Body of pancreas (tissue), 4 donors: ENCODE data around the gene PTPRN2. TPM values are rescaled to one million over a fixed set of nuclear protein-coding genes. Genes with fewer than 3 reads are reported as not detected.
"Not testable (repeated sequence)": the region's sequence is repeated elsewhere in the genome, so short reads cannot be mapped to it uniquely, and the experiment has no call there.

Experiments
- ATAC-seq: fragments of 150-250 bp; one replicate; pipeline ENCODE4 v1.9.1; 2016
- DNase-seq, 4 donors: peaks; one replicate each; pipeline ENCODE4 v3.0.0-alpha.2; 2019
- H3K27ac ChIP-seq, 4 donors: fragments of 200-600 bp; sonication (generic); 1 replicate in 3 of 4; 2 replicates in 1 of 4; pipeline versions ENCODE4 v1.5.1 to v1.6.1; 2016 to 2019; ENCODE audit warnings: mild to moderate bottlenecking in 1 of 4, mixed read lengths in 1 of 4, moderate library complexity in 1 of 4
- H3K27me3 ChIP-seq, 2 donors: fragments of 200-600 bp; sonication (generic); one replicate each; pipeline ENCODE4 v1.6.0; 2016; ENCODE audit warnings: mild to moderate bottlenecking in 1 of 2
- H3K36me3 ChIP-seq, 2 donors: fragments of 200-600 bp; sonication (generic); replicated peaks in 1 of 2; 2 replicates each; pipeline ENCODE4 v1.5.1; 2016; ENCODE audit warnings: low read depth in 2 of 2; ENCODE audit not compliant: insufficient read depth in 1 of 2
- H3K4me1 ChIP-seq: fragments of 200-600 bp; sonication (generic); one replicate; pipeline ENCODE4 v1.6.0; 2016
- H3K4me3 ChIP-seq, 2 donors: fragments of 200-600 bp; sonication (generic); 1 replicate in 1 of 2; 2 replicates in 1 of 2; pipeline ENCODE4 v1.5.1; 2016 to 2019
- H3K9me3 ChIP-seq, 3 donors: fragments of 200-600 bp; sonication (generic); 1 replicate in 2 of 3; 2 replicates in 1 of 3; pipeline ENCODE4 v1.5.1; 2016
- CTCF ChIP-seq, 7 experiments: fragments of 450-650 bp in 4 of 7; fragments of 200-600 bp in 3 of 7; sonication (generic) in 3 of 7; IDR thresholded peaks; one replicate each; pipeline ENCODE4 v1.5.1; 2016 to 2019; ENCODE audit warnings: antibody characterized with exemption in 7 of 7
- POLR2A ChIP-seq, 3 donors: fragments of 450-650 bp; IDR thresholded peaks; one replicate each; pipeline ENCODE4 v1.6.1; 2016; ENCODE audit warnings: antibody characterized with exemption in 3 of 3, mild to moderate bottlenecking in 2 of 3
- WGBS, 2 donors: methylation state at CpG; one replicate each; pipeline ENCODE4 v1.1.5; 2017; 5-methylcytosine and 5-hydroxymethylcytosine counted together
- intact Hi-C: fragments of 100-400 bp; cut with DNase I; formaldehyde crosslinking; loops from one replicate; pipeline ENCODE4 v1.15.1; 2023
- total RNA-seq, 2 donors: library from RNA; depleted of rRNA; stranded (reverse); fragments of >200 nt; gene quantifications; one replicate each; pipeline ENCODE4 v1.1.0, GENCODE V29; 2016

PTPRN2 gene
- total RNA-seq, 2 donors from 2014 or later = 31.6 to 76.1 TPM

- no peak for TF ChIP-seq POLR2A (IDR thresholded peaks at IDR 0.05)
- no peak for TF ChIP-seq CTCF (IDR thresholded peaks at IDR 0.05)
- no peaks in the 10 kb centered on the region for H3K4me1 ChIP-seq
- H3K27ac ChIP-seq = no peak overlapping the region
- no peaks in the 10 kb centered on the region for H3K9me3 ChIP-seq
- no peak overlapping the region for H3K4me3 ChIP-seq
- H3K27me3 ChIP-seq = no peaks in the 10 kb centered on the region
- H3K36me3 ChIP-seq = no peaks in the 10 kb centered on the region
- intact Hi-C loops = no loop called here
- ATAC-seq (no peak), DNase-seq (no peak)
These were observed 371.4 kb downstream of the PTPRN2 start for GRCh38 chr7:158216198-158216597.

- Histone ChIP-seq H3K36me3 (no peaks in the 10 kb centered on the region), H3K9me3 (no peaks in the 10 kb centered on the region), H3K27me3 (no peaks in the 10 kb centered on the region), H3K4me1 (no peaks in the 10 kb centered on the region), H3K27ac (no peak overlapping the region), H3K4me3 (no peak overlapping the region)
- no peak for ATAC-seq
- intact Hi-C loops = no loop called here
- WGBS, 2 donors = 38 to 86% methylated on average over 1 of the region's 1 CpG
- DNase-seq = no peak
- no peak for TF ChIP-seq CTCF (IDR thresholded peaks at IDR 0.05)
- no peak for TF ChIP-seq POLR2A (IDR thresholded peaks at IDR 0.05)
These were observed 378.2 kb downstream of the PTPRN2 start for GRCh38 chr7:158209435-158209834.

- H3K27me3 ChIP-seq = no peaks in the 10 kb centered on the region
- no peaks in the 10 kb centered on the region for H3K36me3 ChIP-seq
- no peak overlapping the region for H3K4me3 ChIP-seq
- H3K9me3 ChIP-seq = no peaks in the 10 kb centered on the region
- intact Hi-C loops = no loop called here
- no peaks in the 10 kb centered on the region for H3K4me1 ChIP-seq
- WGBS, 2 donors = 89 to 92% methylated on average over 6 of the region's 6 CpGs
- DNase-seq (no peak), ATAC-seq (no peak)
- H3K27ac ChIP-seq = no peak overlapping the region
- TF ChIP-seq CTCF (IDR thresholded peaks at IDR 0.05) (no peak), POLR2A (IDR thresholded peaks at IDR 0.05) (no peak)
These were observed 381.3 kb downstream of the PTPRN2 start for GRCh38 chr7:158206341-158206740.

GRCh38 chr7:158204453-158204852 lies 383.2 kb downstream of the PTPRN2 start:
- Histone ChIP-seq H3K4me3 (no peak overlapping the region), H3K36me3 (no peaks in the 10 kb centered on the region), H3K27me3 (no peaks in the 10 kb centered on the region), H3K27ac (no peak overlapping the region), H3K9me3 (no peaks in the 10 kb centered on the region), H3K4me1 (no peaks in the 10 kb centered on the region)
- intact Hi-C loops = no loop called here
- ATAC-seq = no peak
- no peak for TF ChIP-seq POLR2A (IDR thresholded peaks at IDR 0.05)
- TF ChIP-seq CTCF (IDR thresholded peaks at IDR 0.05) = no peak
- no peak for DNase-seq
- 80% methylated on average over 4 of the region's 4 CpGs for WGBS, 2 donors

GRCh38 chr7:158203948-158204347 lies 383.7 kb downstream of the PTPRN2 start:
- H3K36me3 ChIP-seq, H3K4me1 ChIP-seq, intact Hi-C loops, H3K27me3 ChIP-seq, H3K9me3 ChIP-seq, H3K27ac ChIP-seq, ATAC-seq, DNase-seq, H3K4me3 ChIP-seq: not testable (repeated sequence)
- 57 to 69% methylated on average over 34 to 42 of the region's 42 CpGs for WGBS, 2 donors
